HTR-8/SVneo (cell line): ENCODE results near the gene CEP131.
A peak's percentile ranks its signal among the peaks of the same experiment; 100 is the strongest.

ENCODE experiments used
- DNase-seq: peaks from one replicate; pipeline ENCODE4 v3.0.0; 2011; ENCODE audit warnings: low spot score, mixed read lengths; ENCODE audit not compliant: insufficient read length
- FAIRE-seq: peaks from 2 replicates; lab custom pipeline; 2011; peaks lifted over from hg19 to GRCh38; lab: Jason Lieb, UNC

CEP131 gene

DNA sequence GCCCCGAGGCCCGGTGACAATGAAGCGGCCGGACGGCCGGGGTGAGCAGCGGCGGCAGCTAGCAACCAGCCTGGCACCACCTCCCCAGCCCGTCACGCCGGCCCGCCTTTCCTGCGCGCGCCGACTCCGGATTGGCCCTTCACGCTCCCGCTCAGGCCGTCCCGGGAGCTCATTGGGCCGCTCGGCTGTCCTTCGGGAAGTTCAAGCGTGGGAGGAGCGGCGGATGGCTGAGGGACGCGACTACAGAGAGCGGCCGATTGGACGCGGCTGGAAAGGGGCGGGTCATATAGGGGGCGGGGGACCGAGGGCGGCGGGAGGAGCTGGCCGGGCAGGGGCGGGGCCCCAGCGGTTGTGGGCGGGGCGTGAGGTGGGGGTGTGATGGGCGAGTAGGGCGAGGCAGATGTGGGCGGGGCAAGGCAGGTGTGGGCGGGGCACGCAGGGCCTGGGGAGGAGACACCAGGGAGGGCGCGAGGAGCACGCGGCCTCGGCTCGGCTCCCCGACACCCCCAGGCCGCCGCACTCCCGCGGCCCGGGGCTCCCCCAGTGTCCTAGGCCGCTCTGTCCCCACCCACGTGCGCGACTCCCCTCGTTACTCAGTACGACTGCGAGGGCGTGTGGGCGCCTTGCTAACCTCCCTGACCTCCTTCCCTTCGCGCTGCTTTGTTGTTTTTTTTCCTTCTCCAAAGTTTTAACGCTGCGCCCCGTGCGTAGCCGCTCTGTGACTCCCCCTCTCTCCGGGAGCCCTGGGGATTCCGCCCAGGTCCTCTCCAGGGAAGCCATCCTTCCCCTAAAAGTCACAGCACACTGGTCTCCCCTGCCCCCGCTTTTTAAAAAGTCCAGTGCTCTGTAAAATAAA is at the start of gene CEP131:
Gene CEP131 (minus strand): TSS at position 60 of the 856 bp plus-strand sequence. CDS start 2,909 bp downstream, outside the sequence.
- DNase-seq: peak; percentile 99
- FAIRE-seq: peak; percentile 96

DNA sequence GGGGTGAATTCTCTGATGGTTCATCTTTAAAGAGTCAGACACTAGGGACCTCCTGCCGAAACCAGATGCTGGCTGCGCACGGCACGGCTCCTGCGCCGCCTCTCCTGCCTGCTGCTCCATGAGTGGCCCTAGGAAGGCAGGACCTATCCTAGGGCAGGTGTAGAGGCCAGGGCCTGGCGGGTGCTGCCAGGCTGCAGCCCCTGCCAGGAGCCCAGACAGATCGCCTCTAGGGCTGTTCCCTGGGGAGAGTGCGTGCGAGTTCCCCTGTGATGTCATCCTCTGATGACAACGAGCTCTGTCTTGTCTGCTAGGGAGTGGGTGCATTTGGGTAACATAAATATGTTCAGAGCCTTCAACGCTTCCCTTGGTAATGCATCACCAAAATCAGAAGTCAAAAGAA is 48.5 kb upstream of the CEP131 start:
- no peak for DNase-seq

DNA sequence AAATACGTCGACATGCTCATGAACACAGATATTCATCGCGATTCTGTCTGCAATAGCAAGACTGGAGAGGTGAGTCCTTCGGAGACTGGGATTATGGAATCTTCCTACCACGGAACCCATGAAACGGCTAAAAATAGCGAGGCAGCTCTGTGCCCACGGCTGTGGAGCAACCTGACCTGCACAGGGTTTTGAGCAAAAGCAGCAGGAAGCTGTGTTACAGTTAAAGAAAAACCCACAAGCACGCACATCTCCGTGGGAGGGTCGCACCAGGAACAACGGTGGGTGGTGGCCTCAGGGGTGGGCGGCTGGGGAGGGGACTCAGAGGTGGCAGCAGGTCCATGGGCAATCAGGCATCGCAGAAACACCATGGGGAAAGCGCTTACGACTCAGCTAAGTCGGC is 47.5 kb upstream of the CEP131 start:
- no peak for DNase-seq
- FAIRE-seq: no peak

More for the DNA sequence above, 48.5 kb upstream of the CEP131 start:
- FAIRE-seq: no peak

DNA sequence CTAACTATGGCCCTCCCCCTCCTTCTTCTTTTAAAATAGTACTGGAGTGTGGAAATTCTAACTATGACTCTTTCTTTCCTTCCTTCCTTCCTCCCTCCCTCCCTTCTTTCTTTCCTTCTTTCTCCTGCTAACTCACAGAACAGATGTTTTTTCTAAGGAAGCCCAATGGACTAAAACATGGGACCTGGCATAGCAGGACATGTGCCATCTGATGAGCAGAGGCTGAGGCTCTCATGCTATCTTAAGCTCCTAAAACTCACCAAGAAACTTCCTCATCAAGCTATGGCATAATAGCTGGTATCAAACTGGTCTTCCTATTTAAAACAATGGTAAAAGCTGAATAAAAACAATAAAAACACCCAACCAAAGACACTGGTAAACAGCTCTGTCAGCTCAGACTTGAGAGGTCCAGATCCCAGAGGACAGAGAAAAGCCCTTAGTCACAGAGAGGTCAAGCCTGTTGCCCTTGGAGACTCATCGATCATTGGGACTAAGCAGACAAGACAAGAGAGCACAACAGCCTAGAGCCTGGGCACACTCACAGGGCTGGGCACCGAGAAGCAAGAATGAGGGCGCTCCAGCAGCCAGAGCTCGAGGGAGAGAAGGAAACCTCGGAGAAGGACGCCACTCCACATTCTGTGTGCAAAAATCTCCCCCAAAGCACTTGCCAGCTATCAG is 44.8 kb upstream of the CEP131 start:
- DNase-seq: no peak
- FAIRE-seq: no peak

DNA sequence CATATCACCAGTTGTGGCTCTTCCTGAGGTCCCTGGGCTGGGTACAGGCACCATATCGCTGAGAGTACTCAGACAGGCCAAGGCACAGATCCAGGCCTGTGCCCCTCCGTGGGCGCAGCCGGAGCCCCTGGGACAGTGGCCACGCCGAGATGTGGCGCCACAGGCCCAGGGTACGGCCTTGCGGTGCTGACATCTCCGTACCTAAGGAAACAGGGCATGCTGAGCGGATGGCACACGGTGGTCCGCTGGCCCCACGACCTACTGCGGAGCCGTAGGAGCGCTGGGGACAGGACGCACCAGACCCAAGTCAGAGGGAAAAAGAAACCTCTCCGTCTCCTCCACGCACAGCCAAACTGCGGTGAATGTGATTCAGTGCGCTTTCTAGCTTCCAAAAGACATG is 42.8 kb upstream of the CEP131 start:
- FAIRE-seq (no peak), DNase-seq (no peak)

DNA sequence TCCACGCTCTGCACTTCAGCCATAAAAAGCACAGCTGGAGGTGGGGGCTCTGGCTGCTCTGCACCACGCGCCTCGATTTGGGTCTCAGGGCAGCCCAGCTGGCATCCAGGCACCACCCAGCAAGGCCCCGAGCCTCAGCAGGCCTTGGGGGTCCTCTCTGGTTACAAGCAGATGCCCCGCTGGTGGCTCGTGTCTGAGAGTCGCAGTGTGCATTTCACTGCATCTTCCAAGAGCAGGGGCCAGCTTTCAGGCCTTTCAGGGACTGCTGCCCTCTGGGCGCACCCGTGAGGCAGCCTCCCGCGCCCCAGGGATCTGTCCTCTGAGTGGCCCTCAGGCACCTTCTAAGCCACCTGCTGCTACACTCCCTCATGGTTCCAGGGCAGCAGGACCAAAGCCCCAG is 41.9 kb upstream of the CEP131 start:
- FAIRE-seq (no peak), DNase-seq (no peak)

DNA sequence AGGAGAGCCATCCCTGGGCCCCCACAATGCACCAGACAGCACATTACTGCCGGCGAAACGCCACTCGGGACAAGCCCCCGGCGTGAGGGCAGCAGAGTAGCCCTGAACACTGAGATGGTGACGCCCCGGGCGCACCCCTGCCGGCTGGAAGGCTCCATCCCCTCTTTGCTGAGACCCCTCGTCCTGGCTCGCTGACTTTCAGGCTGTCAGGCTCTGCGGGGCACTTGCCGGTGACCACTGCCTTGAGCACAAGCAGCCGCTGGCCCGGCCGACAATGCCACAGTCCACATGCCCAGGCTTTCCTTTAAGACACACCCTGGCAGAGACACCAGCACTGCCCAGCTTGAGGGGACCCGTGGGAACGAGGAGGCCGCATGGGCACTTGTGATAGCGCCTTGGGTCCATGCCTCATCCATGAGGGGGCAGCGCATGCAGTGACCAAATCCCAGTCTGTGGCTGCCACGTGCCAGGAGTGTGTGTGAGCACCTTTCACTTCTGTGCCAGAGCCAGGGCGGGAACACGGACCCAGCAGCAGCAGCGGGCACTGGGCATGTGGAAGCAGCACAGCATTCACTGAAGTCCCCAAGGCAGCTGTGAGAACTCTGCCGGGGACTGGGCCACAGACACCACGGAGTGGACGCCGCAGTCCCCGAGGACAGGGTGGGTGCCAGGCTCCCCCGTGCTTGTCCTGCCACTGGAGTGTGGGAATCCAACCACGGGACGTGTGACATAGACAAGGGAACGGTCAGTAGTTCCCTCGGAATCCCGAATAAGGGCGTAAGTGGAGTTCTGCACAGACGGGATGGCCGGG is 40.8 kb upstream of the CEP131 start:
- FAIRE-seq (no peak), DNase-seq (no peak)

DNA sequence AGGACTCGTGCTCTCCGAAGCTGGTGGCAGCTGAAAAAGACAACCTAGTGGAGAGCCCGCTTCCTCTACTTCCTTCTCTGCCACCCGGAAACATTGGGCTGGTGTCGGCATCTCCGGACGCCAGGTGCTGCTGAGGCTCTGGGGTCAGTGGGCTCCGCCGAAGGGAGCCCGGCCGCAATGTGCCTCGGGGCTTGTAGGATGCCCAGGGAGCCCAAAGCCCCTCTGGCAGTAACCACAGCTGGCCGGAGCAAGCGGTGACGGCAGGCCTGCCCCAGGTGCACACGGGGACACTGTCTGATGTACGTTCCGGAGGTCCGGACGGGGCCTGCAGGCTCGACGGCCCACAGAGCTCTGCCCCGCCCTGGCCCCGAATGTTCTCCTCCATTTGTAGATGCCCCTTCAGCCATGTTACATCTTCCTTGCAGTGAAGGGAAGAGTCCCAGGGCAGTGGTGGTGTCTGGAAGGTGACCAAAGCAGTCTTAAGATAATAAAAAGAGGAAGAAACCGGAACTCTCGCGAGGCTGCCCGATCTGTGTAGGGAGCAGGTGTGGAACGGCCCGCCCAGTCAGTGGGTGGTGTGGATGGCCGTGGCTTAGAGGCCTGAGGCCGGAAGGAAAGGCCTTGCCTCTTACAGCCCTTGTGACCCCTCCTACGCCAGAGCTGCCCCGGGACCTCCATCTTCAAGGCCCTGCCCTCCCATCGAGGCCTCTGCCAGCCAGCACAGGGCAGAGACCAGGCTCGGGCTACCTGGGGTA is 39.0 kb upstream of the CEP131 start:
- DNase-seq (no peak), FAIRE-seq (no peak)

DNA sequence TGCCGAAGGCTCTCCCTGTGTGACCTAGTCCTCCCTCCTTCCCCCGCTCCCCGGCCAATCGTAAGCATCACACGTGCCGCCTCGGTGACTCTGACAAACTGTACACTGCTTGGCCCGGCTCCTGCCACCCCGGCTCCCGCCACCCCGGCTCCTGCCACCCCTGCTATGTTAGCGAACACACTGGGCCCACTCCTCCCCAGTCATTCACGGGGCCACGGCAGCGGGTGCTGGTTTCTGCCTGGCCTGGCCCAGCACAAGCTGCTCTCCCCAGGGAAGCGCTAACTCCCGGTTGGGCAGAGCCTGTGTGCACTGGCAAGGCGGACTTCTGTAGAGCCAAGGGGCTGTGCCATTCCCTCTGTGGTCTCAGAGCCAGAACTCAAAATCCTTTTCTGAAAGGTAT is 38.3 kb upstream of the CEP131 start:
- FAIRE-seq: no peak
- DNase-seq: no peak

DNA sequence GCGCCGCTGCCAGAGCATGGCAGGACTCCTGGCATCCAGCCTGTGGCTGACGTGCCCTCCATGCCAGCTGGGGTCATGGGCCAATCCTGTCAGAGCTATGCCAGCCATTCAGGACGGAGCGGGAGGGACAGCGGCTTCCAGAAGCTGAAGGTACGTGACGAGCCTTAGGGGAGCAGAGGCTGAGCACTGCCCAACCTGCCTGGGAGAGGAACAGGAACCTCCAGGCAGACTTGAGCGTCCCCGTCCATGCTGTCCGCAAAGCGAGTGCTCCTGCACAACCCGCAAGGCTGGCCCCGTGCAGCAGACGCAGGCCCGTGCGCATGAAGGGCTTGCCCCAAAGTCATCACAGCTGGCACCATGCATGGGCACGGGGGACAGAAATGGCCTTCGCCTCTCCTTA is 37.9 kb upstream of the CEP131 start:
- FAIRE-seq (no peak), DNase-seq (no peak)

DNA sequence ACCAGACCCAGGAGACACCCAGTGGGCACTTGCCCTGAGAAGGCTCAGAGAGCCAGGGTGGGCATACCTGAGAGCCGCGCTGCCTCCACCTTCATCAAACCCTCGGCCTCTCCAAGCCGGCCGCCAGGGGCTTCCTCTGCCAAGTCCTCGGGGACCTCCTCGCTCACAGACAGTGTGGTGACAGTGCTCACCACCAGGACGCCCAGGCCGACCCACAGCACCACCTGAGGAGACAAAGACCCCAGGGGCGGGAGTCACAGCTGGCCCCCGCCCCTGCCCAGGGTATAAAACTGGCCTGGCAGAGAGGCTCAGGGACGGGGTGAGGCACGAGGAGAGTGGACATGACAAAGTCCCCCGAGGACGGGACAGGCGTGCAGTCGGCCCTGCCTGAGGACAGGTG is 37.4 kb upstream of the CEP131 start:
- DNase-seq (no peak), FAIRE-seq (no peak)

DNA sequence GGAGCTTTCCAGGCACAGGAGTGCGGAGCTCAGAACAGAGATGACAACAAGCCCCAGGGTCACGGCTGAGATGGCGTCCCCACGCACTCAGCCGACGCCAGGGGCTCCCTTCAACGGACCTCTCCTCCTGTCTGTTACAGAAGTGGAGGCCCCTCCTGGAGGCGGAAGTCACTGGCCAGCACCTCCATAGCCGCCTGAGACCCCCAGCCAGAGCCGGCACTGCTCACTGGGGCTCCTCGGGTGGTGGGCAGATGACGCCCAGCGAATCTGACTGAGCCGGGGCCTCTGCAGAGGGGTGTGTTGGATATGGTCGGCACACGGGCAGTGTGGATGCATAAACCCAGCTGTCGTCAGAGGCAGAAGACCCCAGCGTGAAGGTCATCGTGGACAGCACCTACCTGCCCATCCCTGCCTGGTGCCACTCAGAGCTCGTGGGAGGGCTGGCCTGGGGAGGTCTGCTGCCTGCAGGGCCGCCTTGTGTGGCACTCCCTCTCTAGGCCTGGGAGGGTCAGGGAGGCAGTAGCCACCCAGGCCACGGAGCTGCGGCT is 36.4 kb upstream of the CEP131 start:
- FAIRE-seq: no peak
- no peak for DNase-seq

DNA sequence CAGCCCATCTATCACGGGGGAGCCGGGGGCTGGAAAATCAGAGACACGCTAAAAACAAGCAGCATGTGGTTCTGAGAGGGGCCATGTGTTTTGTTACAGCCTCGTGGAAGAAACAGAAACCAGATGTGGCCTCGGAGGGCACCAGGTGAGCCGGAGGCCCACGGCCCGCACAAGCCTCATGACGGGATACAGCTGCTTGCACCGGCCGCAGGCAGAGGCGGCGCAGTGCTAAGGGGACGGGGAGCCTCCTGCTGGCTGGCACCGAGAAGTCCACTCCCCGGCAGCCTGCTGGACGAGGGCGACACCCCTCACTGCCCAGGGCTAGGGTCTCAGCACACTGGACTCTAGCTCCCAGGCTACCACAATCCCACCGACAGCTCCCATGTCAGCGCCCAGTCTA is 35.5 kb upstream of the CEP131 start:
- DNase-seq (no peak), FAIRE-seq (no peak)

DNA sequence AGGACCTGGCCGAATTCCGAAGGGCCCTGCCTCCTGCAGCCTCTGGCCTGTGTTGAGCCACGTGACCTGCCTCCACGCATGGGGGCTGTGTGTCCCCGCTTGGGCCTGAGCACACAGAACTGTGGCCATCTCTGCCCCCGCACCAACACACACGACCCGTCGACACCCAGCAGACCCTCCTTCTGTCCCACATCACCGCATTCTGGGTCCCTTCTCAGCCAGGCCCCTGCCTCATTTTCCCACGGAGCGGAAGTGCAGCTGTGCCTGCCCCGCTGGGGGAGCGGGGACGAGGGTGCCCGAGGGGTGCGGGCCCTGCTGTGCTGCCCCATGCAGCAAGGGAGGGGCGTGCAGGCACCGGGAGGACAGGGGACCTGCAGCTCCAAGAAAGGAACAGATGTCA is 34.8 kb upstream of the CEP131 start:
- no peak for FAIRE-seq

DNA sequence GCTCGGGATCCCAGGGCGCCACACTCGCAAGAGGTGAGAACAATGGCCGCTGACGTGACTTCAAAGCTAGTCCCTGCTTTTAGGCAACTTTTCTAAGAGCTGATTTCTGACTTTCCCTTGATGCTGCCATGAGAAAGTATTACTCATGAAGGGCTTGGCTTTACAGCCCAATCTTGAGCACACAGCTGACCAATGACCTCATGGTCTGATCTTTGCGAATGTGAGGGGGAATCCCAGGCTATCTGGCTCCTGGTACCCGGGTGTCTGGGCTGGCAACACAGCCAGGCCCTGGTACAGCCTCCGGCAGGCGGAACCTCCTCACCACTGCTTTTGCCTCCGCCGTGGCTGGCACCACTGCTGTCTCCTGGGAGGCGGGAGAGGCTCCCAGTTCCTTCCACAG is 33.9 kb upstream of the CEP131 start:
- no peak for FAIRE-seq
- DNase-seq: no peak

More for the DNA sequence above, 34.8 kb upstream of the CEP131 start:
- DNase-seq: no peak

DNA sequence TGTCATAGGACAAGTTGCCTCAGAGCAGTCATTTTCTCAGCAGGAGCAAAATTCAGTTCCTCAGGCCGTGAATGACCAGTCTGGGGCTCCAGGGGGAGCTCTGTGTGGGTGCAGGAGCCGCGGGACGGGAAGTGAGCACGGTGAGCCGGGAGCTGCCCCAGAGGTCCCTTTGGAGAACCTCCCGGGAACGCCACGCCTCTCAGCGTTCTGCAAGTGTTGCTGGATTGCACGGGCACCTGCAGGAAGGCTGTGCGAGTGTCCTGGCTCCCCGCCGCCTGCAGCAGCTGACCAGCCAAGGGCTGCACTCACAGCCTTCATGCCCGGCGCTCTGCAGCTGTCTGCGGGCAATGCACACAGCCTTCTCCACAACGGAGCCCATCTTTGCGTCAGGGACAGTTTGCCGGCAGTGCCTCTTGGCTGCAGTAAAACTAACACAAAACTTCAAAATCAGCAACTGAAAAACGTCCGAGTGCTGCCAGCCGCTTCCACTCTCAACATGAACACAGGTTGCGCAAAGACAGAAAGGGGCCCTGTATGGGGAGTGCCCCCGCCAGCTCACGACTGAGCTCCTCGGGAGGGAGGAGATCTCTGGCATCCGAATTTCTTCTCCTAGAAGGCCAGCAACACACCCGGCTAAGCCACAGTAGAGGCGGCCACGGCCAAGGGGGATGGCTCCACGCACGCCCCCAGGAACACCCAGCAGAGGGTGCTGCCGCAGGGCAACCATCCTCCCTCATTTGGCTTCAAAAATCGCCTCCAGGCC is 32.4 kb upstream of the CEP131 start:
- peak; percentile 77 for DNase-seq
- peak; percentile 82 for FAIRE-seq

DNA sequence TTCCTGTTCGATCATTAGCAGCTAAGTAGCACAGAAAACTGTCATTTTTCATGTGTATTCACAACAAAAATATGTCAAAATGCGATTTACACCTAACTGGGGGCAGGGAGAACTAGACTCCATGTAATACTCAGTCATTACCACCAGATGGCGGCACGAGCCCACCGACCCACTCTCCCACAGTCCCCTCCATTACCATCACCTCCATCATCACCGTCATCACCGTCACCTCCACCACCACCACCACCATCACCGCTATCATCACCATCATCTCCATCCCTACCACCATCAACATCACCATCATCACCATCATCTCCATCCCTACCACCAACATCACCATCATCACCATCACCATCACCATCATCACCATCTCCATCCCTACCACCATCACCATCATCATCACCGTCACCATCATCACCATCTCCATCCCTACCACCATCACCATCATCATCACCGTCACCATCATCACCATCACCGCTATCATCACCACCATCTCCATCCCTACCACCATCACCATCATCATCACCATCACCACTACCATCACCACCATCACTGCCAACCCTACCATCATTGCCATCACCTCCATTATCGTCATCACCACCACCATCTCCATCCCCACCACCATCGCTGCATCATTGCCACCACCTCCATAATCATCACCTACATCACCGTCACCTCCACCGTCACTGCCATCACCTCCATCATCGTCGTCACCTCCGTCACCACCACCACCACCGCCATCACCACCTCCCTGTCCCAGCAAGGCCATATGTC is 30.8 kb upstream of the CEP131 start:
- peak; percentile 100 for FAIRE-seq

DNA sequence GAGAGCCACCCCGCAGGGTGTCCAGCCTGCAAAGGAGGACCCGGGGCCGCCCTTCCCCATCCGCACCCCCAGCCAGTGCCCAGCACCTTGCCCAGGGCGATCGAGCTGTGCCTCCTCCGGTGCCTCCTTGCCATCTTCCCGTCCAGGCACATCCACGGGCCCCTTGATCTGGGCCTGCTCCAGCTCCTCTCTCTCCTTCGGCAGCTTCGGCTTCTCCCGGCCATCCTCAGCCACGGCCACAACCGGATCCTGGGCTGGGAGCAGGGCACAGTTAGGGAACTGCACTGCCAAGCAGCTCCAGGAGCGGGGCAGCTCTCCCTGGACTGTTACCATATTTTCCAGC is 30.2 kb upstream of the CEP131 start:
- no peak for DNase-seq
- FAIRE-seq: no peak

More for the DNA sequence above, 30.8 kb upstream of the CEP131 start:
- DNase-seq: peak; percentile 53
